ENCODE results near the gene C10orf67. TPM values are rescaled to one million over a fixed set of nuclear protein-coding genes. Genes with fewer than 3 reads are reported as not detected.
"Not testable (repeated sequence)": the region's sequence is repeated elsewhere in the genome, so short reads cannot be mapped to it uniquely, and the experiment has no call there.

The C10orf67 gene
- total RNA-seq, 1 experiment from 2014 or later = not detected

- no peak for DNase-seq (ENCODE audit: low spot score)
- in situ Hi-C loops (cut with HindIII; ENCODE audit: low sequenced_read_pairs) = no loop called here
Observed at GRCh38 chr10:23363793-23364135, 19.2 kb upstream of the C10orf67 start.

GRCh38 chr10:23362879-23363792, 18.5 kb upstream of the C10orf67 start:
- DNase-seq (ENCODE audit: low spot score) = no peak
- in situ Hi-C loops (cut with HindIII; ENCODE audit: low sequenced_read_pairs) = no loop called here

GRCh38 chr10:23362069-23362830, 17.7 kb upstream of the C10orf67 start:
- in situ Hi-C loops (cut with HindIII; ENCODE audit: low sequenced_read_pairs) = no loop called here
- DNase-seq (ENCODE audit: low spot score) = no peak

GRCh38 chr10:23361665-23362064, 17.1 kb upstream of the C10orf67 start:
- in situ Hi-C loops (cut with HindIII; ENCODE audit: low sequenced_read_pairs) = no loop called here
- DNase-seq (ENCODE audit: low spot score) = no peak

- DNase-seq (ENCODE audit: low spot score) = no peak
- in situ Hi-C loops (cut with HindIII; ENCODE audit: low sequenced_read_pairs) = no loop called here
Observed at GRCh38 chr10:23359692-23360380, 15.2 kb upstream of the C10orf67 start.

- in situ Hi-C loops (cut with HindIII; ENCODE audit: low sequenced_read_pairs) = no loop called here
- no peak for DNase-seq (ENCODE audit: low spot score)
Observed at GRCh38 chr10:23358357-23358756, 13.8 kb upstream of the C10orf67 start.

GRCh38 chr10:23354630-23355279, 10.2 kb upstream of the C10orf67 start:
- in situ Hi-C loops (cut with HindIII; ENCODE audit: low sequenced_read_pairs) = no loop called here

GRCh38 chr10:23351926-23352519, 7.4 kb upstream of the C10orf67 start:
- DNase-seq (ENCODE audit: low spot score) = no peak
- in situ Hi-C loops (cut with HindIII; ENCODE audit: low sequenced_read_pairs) = no loop called here

More at GRCh38 chr10:23354630-23355279, 10.2 kb upstream of the C10orf67 start:
- no peak for DNase-seq (ENCODE audit: low spot score)

- in situ Hi-C loops (cut with HindIII; ENCODE audit: low sequenced_read_pairs); DNase-seq (ENCODE audit: low spot score): not testable (repeated sequence)
Observed at GRCh38 chr10:23350706-23351105, 6.1 kb upstream of the C10orf67 start.

- DNase-seq (ENCODE audit: low spot score) = no peak
- in situ Hi-C loops (cut with HindIII; ENCODE audit: low sequenced_read_pairs) = no loop called here
Observed at GRCh38 chr10:23345861-23346260, 1.3 kb upstream of the C10orf67 start.

- peak; percentile 15 for DNase-seq (ENCODE audit: low spot score)
- in situ Hi-C loops (cut with HindIII; ENCODE audit: low sequenced_read_pairs) = no loop called here
Observed at GRCh38 chr10:23343591-23344240, 881 bp downstream of the C10orf67 start.

GRCh38 chr10:23342213-23342884, 2.2 kb downstream of the C10orf67 start:
- in situ Hi-C loops (cut with HindIII; ENCODE audit: low sequenced_read_pairs) = no loop called here
- no peak for DNase-seq (ENCODE audit: low spot score)

- no peak for DNase-seq (ENCODE audit: low spot score)
Observed at GRCh38 chr10:23341004-23341403, 3.6 kb downstream of the C10orf67 start.

GRCh38 chr10:23340354-23340753, 4.2 kb downstream of the C10orf67 start:
- in situ Hi-C loops (cut with HindIII; ENCODE audit: low sequenced_read_pairs) = no loop called here
- no peak for DNase-seq (ENCODE audit: low spot score)

More at GRCh38 chr10:23341004-23341403, 3.6 kb downstream of the C10orf67 start:
- in situ Hi-C loops (cut with HindIII; ENCODE audit: low sequenced_read_pairs) = no loop called here

GRCh38 chr10:23338886-23339285, 5.7 kb downstream of the C10orf67 start:
- in situ Hi-C loops (cut with HindIII; ENCODE audit: low sequenced_read_pairs) = no loop called here
- DNase-seq (ENCODE audit: low spot score) = no peak

GRCh38 chr10:23338155-23338828, 6.3 kb downstream of the C10orf67 start:
- no peak for DNase-seq (ENCODE audit: low spot score)
- in situ Hi-C loops (cut with HindIII; ENCODE audit: low sequenced_read_pairs) = no loop called here

- in situ Hi-C loops (cut with HindIII; ENCODE audit: low sequenced_read_pairs) = no loop called here
- no peak for DNase-seq (ENCODE audit: low spot score)
Observed at GRCh38 chr10:23337616-23338015, 7.0 kb downstream of the C10orf67 start.

Data from G401 (cell line).